ENCODE measurements around the gene RFTN1. TPM values are rescaled to one million over a fixed set of nuclear protein-coding genes. Genes with fewer than 3 reads are reported as not detected.

RFTN1 gene
- total RNA-seq, 2 experiments from 2014 or later: 81.8 to 152 TPM

GRCh38 chr3:16305111-16305541, 208.4 kb downstream of the RFTN1 start:
- no peaks in the 10 kb centered on the region for H3K9me2 ChIP-seq (ENCODE audit: insufficient read depth, low read length)
- peaks cover 93% of the 10 kb centered on the region for H3K36me3 ChIP-seq (ENCODE audit: insufficient read depth, low read length)
- no peak overlapping the region for H3K4me2 ChIP-seq (ENCODE audit: low read length)
- H4K20me1 ChIP-seq (ENCODE audit: insufficient read depth, low read length): no peaks in the 10 kb centered on the region
- DNase-seq (ENCODE audit: low spot score): no peak
- POLR2A ChIA-PET: interaction anchor here (0.6 to 1.2 kb wide), 2 partner anchors 10 to 278 kb away, joined by 3 to 4 read pairs; no protein-coding TSS in a partner anchor
- peaks cover 10% of the 10 kb centered on the region for H3K4me1 ChIP-seq (ENCODE audit: insufficient read depth, low read length, poor library complexity, severe bottlenecking)
- no peak overlapping the region for H2AFZ ChIP-seq (ENCODE audit: low read length)
- H3K79me2 ChIP-seq (ENCODE audit: insufficient read depth, low read depth, low read length): no peaks in the 10 kb centered on the region
- CTCF ChIA-PET (ENCODE audit: unreplicated experiment): no interaction called here
- H3K4me3 ChIP-seq (ENCODE audit: low read depth, low read length, poor library complexity, severe bottlenecking): no peak overlapping the region
- no peak overlapping the region for H3K27ac ChIP-seq (ENCODE audit: low read depth, low read length, poor library complexity, severe bottlenecking)
- TF ChIP-seq EZH2phosphoT487 (IDR thresholded peaks at IDR 0.05; ENCODE audit: borderline replicate concordance, low read depth, low read length) (no peak), CTCF (conservative IDR thresholded peaks at IDR 0.05; ENCODE audit: low read length) (no peak)
- intact Hi-C loops (cut with micrococcal nuclease; ENCODE audit: unreplicated experiment): no loop called here
- no TSS peak for BruUV-seq (replicated peaks)
- H3K9me3 ChIP-seq (ENCODE audit: low read length): no peaks in the 10 kb centered on the region

GRCh38 chr3:16304061-16305010, 209.2 kb downstream of the RFTN1 start:
- H3K27ac ChIP-seq (ENCODE audit: low read depth, low read length, poor library complexity, severe bottlenecking): no peak overlapping the region

More at GRCh38 chr3:16304061-16305010, 209.2 kb downstream of the RFTN1 start:
- ChIA-PET CTCF (ENCODE audit: unreplicated experiment) (no interaction called here), POLR2A (interaction anchor here (0.6 to 1.2 kb wide), 2 partner anchors 9 to 279 kb away, joined by 3 to 4 read pairs; no protein-coding TSS in a partner anchor)
- no peaks in the 10 kb centered on the region for H4K20me1 ChIP-seq (ENCODE audit: insufficient read depth, low read length)
- TF ChIP-seq EZH2phosphoT487 (IDR thresholded peaks at IDR 0.05; ENCODE audit: borderline replicate concordance, low read depth, low read length) (no peak), CTCF (conservative IDR thresholded peaks at IDR 0.05; ENCODE audit: low read length) (no peak)
- no peak overlapping the region for H3K4me3 ChIP-seq (ENCODE audit: low read depth, low read length, poor library complexity, severe bottlenecking)
- TSS peak; percentile 8 for BruUV-seq (replicated peaks)
- no peak for DNase-seq (ENCODE audit: low spot score)
- intact Hi-C loops (cut with micrococcal nuclease; ENCODE audit: unreplicated experiment): no loop called here
- H2AFZ ChIP-seq (ENCODE audit: low read length): no peak overlapping the region
- peaks cover 10% of the 10 kb centered on the region for H3K4me1 ChIP-seq (ENCODE audit: insufficient read depth, low read length, poor library complexity, severe bottlenecking)
- H3K9me2 ChIP-seq (ENCODE audit: insufficient read depth, low read length): no peaks in the 10 kb centered on the region
- H3K36me3 ChIP-seq (ENCODE audit: insufficient read depth, low read length): peaks cover 95% of the 10 kb centered on the region
- no peaks in the 10 kb centered on the region for H3K9me3 ChIP-seq (ENCODE audit: low read length)
- no peaks in the 10 kb centered on the region for H3K79me2 ChIP-seq (ENCODE audit: insufficient read depth, low read depth, low read length)
- no peak overlapping the region for H3K4me2 ChIP-seq (ENCODE audit: low read length)

All from OCI-LY7 (cell line).